Superior temporal gyrus (tissue), 1 donor: ENCODE measurements around the gene SETD3.

Experiments
- DNase-seq: peaks from one replicate; pipeline ENCODE4 v3.0.0-alpha.2; 2016; ENCODE audit errors: extremely low spot score

Gene SETD3

GRCh38 chr14:99394602-99395156 lies 86.0 kb downstream of the SETD3 start:
- no peak for DNase-seq

DNA sequence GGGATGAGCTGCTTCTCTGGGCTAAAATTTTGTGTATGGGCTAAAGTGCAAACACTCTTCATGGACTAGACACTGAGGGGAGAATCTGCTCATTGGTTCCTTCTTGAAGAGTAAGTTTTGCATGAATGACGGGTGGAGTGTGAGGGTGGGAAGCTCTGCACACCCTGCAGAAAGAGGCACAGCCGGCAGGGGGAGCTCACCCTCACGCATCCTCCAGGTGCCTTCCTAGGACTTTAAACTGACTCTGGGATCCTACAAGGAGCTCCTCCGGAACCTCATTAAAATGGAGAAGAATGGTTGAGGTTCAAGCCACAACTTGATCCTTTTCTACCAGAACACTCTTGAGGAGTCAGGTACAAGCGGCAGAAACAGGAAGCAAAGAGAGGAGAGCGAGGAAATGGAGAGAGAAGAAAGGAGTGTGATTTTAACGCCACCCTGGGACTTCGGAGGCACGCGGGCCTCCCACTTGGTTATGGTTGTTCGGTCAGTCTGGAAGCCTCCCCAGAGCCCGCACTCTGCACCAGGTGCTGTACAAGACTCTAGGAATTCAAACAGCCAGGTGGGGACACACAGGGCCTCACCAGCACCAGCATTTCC lies 87.5 kb downstream of the SETD3 start:
- DNase-seq, result no peak

- no peak for DNase-seq
Measured at GRCh38 chr14:99391671-99392070, 89.0 kb downstream of the SETD3 start.

DNA sequence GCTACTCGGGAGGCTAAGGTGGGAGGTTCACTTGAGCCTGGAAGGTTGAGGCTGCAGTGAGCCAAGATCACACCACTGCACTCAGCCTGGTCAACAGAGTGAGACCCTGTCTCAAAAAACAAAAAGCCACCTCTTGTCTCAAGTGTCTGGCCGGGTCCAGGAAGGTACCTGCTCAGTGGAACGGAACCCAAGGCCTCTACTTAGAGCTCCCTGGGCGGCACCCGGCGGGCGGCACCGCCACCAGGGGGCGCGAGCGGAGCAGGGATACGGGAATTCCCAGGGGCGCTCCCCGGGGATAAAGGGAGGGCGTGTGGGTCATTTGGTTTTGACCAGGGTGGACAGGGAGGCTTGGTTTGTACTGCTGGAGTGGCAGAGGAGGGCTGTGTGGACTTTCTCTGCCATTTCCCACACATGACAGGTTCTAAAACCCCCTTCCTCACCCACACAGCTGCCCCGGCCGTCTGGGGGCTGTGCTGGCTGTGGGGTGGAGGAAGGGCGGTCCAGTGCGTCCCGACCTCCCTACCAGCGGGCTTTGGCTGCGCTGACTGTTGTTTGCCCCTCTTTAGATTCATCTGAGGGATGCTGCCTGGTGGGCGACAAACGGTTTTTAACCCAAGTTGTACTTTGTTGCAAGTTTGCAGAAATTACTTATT lies 91.4 kb downstream of the SETD3 start:
- peak; percentile 22 for DNase-seq

DNA sequence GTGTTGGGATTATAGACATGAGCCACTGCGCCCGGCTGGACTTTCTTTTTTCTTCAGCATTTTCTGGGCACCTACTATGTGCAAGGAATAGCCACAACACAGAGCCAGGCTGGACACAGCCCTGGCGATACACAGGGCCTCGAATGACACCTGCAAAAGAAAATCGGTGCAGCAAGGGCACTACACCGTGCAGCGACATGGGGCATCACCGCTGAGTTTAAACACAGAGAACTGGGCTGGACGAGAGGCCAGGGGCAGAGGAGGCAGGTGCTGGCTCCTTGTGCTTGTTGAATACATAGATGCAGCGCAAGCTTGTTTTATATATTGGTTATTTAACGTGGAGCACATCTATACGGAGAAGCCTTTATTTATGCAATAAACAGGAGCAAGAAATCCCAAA lies 92.4 kb downstream of the SETD3 start:
- DNase-seq, result no peak

GRCh38 chr14:99387880-99388279 lies 92.8 kb downstream of the SETD3 start:
- DNase-seq, result no peak

- DNase-seq, result no peak
Measured at GRCh38 chr14:99384450-99385417, 95.9 kb downstream of the SETD3 start.

DNA sequence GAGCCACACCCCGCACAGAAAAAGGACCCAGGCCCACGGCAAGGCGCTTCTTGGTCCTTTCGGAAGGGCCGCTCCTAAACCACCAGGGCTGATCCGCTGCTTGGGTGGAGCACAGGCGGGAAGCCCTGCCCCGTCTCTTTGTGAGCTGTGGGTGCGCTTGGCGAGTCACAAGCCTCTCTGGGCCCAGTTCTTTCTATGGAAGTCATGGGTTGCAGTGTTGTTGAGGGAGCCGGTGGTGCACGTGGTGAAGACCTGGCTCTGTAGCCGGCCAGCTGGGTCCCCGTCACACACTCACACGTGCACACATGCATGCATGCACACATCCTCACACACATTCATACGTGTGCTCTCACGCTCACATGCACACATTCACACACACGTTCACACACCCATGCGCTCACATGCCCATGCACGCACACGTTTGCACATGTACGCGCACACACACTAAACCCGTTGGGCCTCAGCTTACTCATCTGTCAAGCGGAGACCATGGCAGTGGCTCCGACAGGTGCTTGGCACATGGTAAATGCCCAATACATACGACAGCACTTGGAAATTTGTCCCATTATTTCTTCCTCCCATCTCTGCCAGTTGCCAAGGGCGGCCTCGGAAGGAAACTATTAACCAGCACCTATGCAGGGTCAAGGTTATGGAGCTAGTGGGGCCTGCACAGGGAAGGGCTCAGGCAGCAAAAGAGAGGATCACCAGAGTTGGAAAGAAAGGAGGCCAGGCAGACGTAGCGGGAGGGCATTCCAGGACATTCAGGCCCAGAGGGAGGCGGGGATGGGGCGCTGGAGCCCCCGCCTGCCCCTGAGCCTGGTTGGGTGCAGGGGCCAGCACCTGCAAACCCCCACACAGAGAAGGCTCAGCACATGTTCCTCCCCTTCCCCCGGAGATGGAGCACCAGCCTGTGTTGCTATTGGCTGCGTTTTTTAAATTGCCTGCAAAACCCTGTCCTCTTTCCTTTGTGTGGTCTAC lies 96.9 kb downstream of the SETD3 start:
- DNase-seq, result no peak

GRCh38 chr14:99382781-99383471 lies 97.7 kb downstream of the SETD3 start:
- DNase-seq, result no peak

DNA sequence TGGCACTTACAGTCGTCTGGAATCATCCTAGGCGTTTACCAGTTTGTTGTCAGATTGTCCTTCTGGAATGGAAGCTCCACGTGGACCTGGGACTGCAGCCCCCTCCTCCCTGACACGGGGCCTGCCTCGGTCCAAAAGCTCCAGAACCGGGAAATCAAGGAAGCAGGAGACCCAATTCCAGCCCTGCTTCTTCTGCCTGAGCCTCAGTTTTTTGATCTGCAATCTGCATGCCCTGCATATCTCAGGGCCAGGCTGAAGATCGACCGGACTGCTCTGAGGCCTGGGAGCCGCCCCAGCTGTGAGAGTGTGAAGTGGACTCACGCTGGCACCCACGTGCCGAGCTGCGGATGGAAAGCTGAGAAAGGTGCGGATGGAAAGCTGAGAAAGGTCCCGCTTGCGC lies 98.6 kb downstream of the SETD3 start:
- no peak for DNase-seq

GRCh38 chr14:99381688-99382060 lies 99.0 kb downstream of the SETD3 start:
- no peak for DNase-seq

GRCh38 chr14:99380991-99381687 lies 99.5 kb downstream of the SETD3 start:
- DNase-seq, result no peak

- DNase-seq, result no peak
Measured at GRCh38 chr14:99380402-99380801, 100.3 kb downstream of the SETD3 start.

GRCh38 chr14:99378782-99379214 lies 101.9 kb downstream of the SETD3 start:
- DNase-seq, result no peak

DNA sequence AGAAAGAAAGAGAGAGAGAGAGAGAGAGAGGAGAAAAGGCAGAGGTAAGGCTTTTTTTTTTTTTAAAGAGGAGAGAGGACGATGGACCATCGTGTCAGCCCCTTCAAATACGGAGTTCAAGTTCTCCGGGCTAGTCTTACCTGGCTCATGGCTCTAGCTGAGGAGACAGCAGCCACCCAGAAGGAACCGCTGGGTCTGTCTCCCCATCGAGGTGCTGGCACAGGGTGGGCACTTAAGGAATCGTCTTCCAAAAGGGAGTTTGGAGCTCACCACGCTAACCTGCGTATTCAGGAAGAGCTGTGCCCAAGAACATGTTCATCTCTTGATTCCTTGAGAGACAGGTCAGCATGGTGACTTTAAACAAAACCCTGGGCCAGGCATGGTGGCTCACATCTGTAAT lies 102.7 kb downstream of the SETD3 start:
- no peak for DNase-seq

- no peak for DNase-seq
Measured at GRCh38 chr14:99374964-99375363, 105.7 kb downstream of the SETD3 start.

DNA sequence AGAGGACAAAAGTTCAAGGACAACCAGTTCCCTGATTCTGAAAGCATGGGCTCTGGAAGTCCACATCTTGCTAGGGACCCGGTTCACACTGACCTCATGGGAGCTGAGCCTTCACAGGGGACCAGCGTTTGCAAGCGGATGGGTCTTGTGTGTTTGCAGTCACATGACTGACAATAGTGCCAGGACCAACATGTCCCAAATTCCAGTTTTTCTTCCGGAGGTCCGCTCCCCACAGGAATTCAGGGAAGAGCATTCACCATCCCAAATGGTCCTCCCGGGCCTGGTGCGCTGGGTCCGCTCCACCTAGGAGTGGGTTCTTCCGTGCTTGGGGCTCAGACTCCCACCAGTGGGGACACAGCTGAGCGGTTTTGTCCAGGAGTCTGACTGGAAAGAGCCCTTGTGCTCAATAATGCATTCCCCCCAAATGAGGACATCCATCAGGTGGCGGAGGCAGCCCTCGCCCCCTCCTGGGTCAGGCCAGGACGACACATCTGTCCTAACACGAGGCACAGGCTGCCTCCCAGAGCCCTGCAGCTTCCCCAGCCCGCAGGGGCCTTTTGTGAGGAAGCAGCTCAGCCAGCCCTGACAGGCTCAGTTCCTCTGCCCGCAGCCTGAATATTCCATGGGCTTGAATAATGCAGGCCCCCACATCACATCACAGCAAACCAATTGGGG lies 116.9 kb downstream of the SETD3 start:
- no peak for DNase-seq

GRCh38 chr14:99363051-99363450 lies 117.6 kb downstream of the SETD3 start:
- DNase-seq, result no peak

GRCh38 chr14:99361596-99362215 lies 119.0 kb downstream of the SETD3 start:
- no peak for DNase-seq
